Thyroid gland (tissue), 4 donors: ENCODE measurements around the gene GKAP1.

Experiments used
- CTCF ChIP-seq, 6 experiments: fragments of 200-600 bp in 3 of 6; fragments of 450-650 bp in 3 of 6; sonication (generic) in 3 of 6; IDR thresholded peaks; one replicate each; pipeline ENCODE4 v1.5.1; 2016 to 2019; ENCODE audit warnings: antibody characterized with exemption in 6 of 6, mild to moderate bottlenecking in 2 of 6, inconsistent platforms in 1 of 6, moderate library complexity in 1 of 6
- POLR2A ChIP-seq, 2 donors: fragments of 450-650 bp; IDR thresholded peaks; one replicate each; pipeline ENCODE4 v1.6.1; 2017; ENCODE audit warnings: antibody characterized with exemption in 2 of 2, mild to moderate bottlenecking in 2 of 2, moderate library complexity in 1 of 2

- TF ChIP-seq CTCF (IDR thresholded peaks at IDR 0.05) (no peak), POLR2A (IDR thresholded peaks at IDR 0.05) (no peak)
Observed at GRCh38 chr9:83715794-83716193, 101.8 kb downstream of the GKAP1 start.
